8988T (cell line): Measurements from ENCODE around the gene PRXL2B.

Experiments used
- DNase-seq: peaks from one replicate; pipeline ENCODE4 v3.0.0; 2011

PRXL2B gene

DNA sequence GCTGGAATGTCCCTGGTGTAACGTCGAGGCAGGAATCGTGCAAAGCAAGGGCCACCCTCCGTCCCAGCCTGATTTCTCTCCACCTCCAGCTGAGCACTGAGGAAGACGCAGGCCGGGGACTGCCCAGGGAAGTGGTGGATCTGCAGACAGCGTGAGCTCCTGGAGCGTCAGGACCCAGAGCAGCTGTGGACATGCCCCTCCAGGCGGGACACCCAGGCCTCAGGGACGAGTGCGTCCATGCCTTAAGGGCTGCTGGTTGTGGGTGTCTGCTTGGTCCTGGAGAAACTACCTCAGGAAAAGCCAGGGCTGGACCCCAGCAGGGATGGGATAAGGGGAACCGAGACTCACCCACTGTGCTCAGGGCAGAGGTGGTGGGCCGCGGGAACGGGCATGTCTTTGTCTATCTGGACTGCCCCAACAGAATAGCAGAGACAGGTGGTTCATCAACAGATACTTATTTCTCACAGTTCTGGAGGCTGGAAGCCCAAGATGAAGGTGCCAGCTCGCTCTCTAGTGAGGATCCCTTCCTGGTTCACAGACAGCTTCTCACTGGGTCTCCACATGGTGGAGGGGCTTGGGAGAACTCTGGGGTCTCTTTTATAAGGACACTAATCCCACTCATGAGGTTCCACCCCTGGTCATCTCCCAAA lies 52.0 kb downstream of the PRXL2B start:
- DNase-seq: peak; percentile 8

- DNase-seq: peak; percentile 25
Observed at GRCh38 chr1:2639203-2639602, 52.6 kb downstream of the PRXL2B start.

GRCh38 chr1:2639607-2640521 lies 53.3 kb downstream of the PRXL2B start:
- DNase-seq: peak; percentile 19

DNA sequence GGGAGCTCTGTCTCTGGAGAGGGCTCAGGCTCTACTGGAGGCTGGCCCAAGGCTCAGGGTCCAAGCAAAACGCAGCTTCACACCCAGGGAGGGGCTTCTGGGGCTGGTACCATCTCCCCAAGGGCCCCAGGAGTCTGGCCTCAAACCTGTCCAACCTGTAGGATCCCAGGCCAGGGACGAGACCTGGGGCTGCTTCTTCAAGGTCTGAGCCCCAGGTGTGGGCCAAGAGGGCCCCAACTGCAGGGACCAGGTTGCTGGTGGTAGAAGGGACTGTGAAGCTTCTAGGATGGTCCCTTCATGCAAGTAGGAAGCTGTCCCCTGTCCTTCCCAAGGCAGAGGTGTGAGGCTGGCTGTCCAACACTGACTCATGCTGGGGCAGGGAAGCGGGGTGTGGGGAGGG lies 54.0 kb downstream of the PRXL2B start:
- peak; percentile 13 for DNase-seq
